GM10248 (cell line): ENCODE data around the gene JMJD8.
A peak's percentile ranks its signal among the peaks of the same experiment; 100 is the strongest.

Source experiments
- CTCF ChIA-PET: fragments of 300-600 bp; sonication (Branson Sonifier 250); formaldehyde crosslinking; extraction: SDS; loops from one replicate; lab custom pipeline; 2021; ENCODE audit warnings: antibody characterized with exemption; lab: Yijun Ruan, JAX
- POLR2A ChIA-PET: fragments of 350-650 bp; sonication (Branson Sonifier 250); formaldehyde crosslinking; extraction: SDS; loops from one replicate; lab custom pipeline; 2020; ENCODE audit warnings: antibody characterized with exemption; lab: Yijun Ruan, JAX
- DNase-seq: peaks from one replicate; pipeline ENCODE4 v3.0.0; 2012; ENCODE audit errors: extremely low spot score
- CTCF ChIP-seq: IDR thresholded peaks from 2 replicates; pipeline ENCODE4 v1.5.1; 2012; ENCODE audit warnings: mild to moderate bottlenecking, low read depth; ENCODE audit errors: extremely low read depth, missing control alignments, control extremely low read depth

Gene JMJD8

DNA sequence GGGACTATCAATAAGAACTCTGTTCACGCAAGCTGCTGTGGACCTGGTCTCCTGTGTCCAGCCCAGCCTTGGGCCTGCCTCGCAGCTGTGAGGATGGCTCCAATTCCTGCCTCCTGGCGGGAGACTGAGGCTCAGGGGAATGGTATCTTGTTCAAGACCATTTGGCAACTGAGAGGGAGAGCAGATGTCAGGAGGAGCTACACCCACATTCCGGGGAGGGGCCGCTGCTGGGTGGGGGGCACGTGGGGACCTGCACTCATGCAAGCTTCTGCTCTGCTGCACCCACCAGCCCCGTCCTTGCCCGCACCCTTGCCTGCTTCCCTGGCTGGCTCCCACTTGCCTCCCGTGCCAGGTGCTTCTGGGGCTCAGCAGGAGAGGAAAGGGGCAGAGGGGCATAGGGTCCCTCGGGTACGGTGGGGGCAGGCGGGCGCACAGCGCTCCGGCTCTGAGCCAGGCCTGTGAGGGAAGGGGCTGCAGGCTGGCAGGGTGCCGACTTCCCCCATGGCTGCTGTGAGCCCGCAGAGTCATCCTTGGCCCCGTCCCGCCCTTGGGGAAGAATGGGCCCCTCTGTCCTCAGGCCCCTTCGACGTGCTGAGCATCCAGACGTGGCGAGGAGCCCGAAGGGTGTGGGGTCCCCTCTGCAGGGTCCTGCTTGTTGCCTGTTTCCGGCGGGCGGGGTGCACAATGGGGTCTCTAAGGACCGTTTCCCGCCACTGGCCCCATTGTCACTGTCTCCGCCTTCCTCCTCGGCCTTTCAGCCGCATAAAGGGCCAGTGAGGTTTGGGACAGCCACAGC is 33.5 kb upstream of the JMJD8 start:
- no peak for TF ChIP-seq CTCF
- ChIA-PET POLR2A (no interaction called here), CTCF (interaction anchor here (2.7 to 8.3 kb wide), 2 partner anchors 19 to 67 kb away, joined by 9 to 169 read pairs; partner anchors contain the start of genes CHTF18 and RPUSD1)
- DNase-seq = no peak

- POLR2A ChIA-PET = no interaction called here
- DNase-seq = no peak
- CTCF ChIA-PET = interaction anchor here (1.5 to 8.3 kb wide), 4 partner anchors 9 to 325 kb away, joined by 3 to 169 read pairs (median 10); partner anchors contain the start of genes CCDC78, CHTF18, HAGHL and RPUSD1
- TF ChIP-seq CTCF = no peak
These were observed 32.7 kb upstream of the JMJD8 start for GRCh38 chr16:716768-717325.

DNA sequence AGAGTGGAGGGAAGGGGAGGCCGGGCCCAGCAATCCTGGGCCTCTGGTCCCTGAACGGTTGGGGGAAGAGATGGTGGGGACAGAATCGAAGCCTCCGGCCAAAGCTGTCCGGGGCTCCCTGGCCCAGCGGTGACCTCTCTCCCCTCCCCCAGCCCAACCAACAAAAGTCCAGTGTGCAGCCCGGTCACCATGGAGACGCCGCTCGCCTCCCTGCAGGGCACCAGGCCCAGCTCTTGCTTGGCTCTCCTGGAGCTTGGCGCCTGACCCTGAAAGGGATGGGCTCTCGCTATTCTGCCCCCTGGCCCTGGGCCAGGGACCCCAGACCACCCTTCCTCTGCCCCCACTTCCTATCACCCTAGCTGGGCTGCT is 32.0 kb upstream of the JMJD8 start:
- no peak for DNase-seq
- TF ChIP-seq CTCF = no peak
- POLR2A ChIA-PET = interaction anchor here (1.8 kb wide), 1 partner anchor 72 kb away, joined by 5 read pairs; the partner anchor contains the start of genes CHTF18 and RPUSD1
- CTCF ChIA-PET = interaction anchor here (0.7 to 8.3 kb wide), 7 partner anchors 9 to 387 kb away, joined by 3 to 169 read pairs (median 5); partner anchors contain the start of genes CCDC78, CHTF18, HAGHL and RPUSD1

DNA sequence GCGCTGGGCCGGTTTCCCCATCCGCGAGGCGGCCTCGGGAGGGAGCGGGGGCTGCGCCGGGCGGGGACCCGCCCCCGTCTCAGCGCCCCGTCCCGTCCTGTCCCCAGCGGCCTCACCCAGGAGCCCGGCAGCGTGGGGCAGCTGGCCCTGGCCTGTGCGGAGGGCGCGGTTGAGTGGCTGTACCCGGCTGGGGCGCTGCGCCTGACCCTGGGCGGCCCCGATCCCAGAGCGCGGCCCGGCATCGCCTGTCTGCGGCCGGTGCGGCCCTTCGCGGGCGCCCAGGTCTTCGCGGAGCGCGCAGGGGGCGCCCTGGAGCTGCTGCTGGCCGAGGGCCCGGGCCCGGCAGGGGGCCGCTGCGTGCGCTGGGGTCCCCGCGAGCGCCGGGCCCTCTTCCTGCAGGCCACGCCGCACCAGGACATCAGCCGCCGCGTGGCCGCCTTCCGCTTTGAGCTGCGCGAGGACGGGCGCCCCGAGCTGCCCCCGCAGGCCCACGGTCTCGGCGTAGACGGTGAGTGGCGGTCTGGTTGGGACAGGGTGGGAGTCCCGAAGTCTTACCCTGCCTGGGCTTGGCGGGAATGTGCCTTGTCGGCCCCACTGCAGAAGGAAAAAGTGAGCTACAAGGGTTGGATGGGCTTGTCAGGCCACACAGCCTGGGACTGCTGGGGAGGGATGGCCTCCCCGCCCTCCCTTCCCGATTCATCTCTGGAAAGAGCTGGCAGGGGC is 31.5 kb upstream of the JMJD8 start:
- no peak for DNase-seq
- ChIA-PET POLR2A (interaction anchor here (1.8 kb wide), 1 partner anchor 73 kb away, joined by 5 read pairs; the partner anchor contains the start of genes CHTF18 and RPUSD1), CTCF (interaction anchor here (0.7 to 8.3 kb wide), 11 partner anchors 9 to 388 kb away, joined by 3 to 169 read pairs (median 5); partner anchors contain the start of genes CCDC78, CHTF18, CIAO3 and HAGHL)
- TF ChIP-seq CTCF = peak; percentile 35

- ChIA-PET POLR2A (interaction anchor here (1.8 kb wide), 1 partner anchor 74 kb away, joined by 5 read pairs; the partner anchor contains the start of genes CHTF18 and RPUSD1), CTCF (interaction anchor here (1.0 to 8.3 kb wide), 10 partner anchors 11 to 388 kb away, joined by 3 to 169 read pairs (median 4); partner anchors contain the start of genes CCDC78, CHTF18, CIAO3 and HAGHL)
- TF ChIP-seq CTCF = no peak
- peak; percentile 92 for DNase-seq
These were observed 30.7 kb upstream of the JMJD8 start, which contains the start of gene METRN for GRCh38 chr16:714558-715476. Gene METRN, plus strand, starts transcription at chr16:715118. Its CDS starts 172 bp downstream, at chr16:715290.
